AG04450 (cell line): ENCODE measurements around the gene ANKRD1. TPM values are rescaled to one million over a fixed set of nuclear protein-coding genes. Genes with fewer than 3 reads are reported as not detected.

ENCODE experiments used
- CTCF ChIA-PET: fragments of 300-600, 350-600 bp; formaldehyde crosslinking; extraction: SDS; loops from one replicate; lab custom pipeline; 2022; ENCODE audit warnings: antibody characterized with exemption, inconsistent platforms; lab: Charles Lee
- POLR2A ChIA-PET: fragments of 350-600 bp; formaldehyde crosslinking; extraction: SDS; loops from one replicate; lab custom pipeline; 2021; ENCODE audit warnings: antibody characterized with exemption, inconsistent platforms; lab: Yijun Ruan, JAX
- DNase-seq: peaks from one replicate; pipeline ENCODE4 v3.0.0-alpha.2; 2011; ENCODE audit warnings: low read depth, low spot score
- H3K27ac ChIP-seq: one replicate; pipeline ENCODE4 v1.5.1; 2012; ENCODE audit warnings: low read depth, low read length, control low read depth
- H3K27me3 ChIP-seq: one replicate; pipeline ENCODE4 v1.6.0; 2012; ENCODE audit warnings: low read length; ENCODE audit not compliant: control insufficient read depth, insufficient read depth
- H3K4me3 ChIP-seq: 2 replicates; pipeline ENCODE4 v1.5.1; 2011; ENCODE audit warnings: mild to moderate bottlenecking, low read depth, low read length, control low read depth
- H3K9me3 ChIP-seq: 2 replicates; pipeline ENCODE4 v1.5.1; 2012; ENCODE audit warnings: low read length; ENCODE audit not compliant: control insufficient read depth, insufficient read depth
- CTCF ChIP-seq: IDR thresholded peaks from 2 replicates; pipeline ENCODE4 v1.5.1; 2011; ENCODE audit warnings: low read depth, low read length, control low read depth, inconsistent platforms
- polyA plus RNA-seq: library from polyadenylated mRNA; depleted of rRNA; stranded (reverse); fragments of >200 nt; gene quantifications from 2 replicates; pipeline ENCODE4 v1.2.3, GENCODE V29; 2011

ANKRD1 gene
- polyA plus RNA-seq, 1 experiment, result 0.53 TPM

GRCh38 chr10:90889636-90890035, 31.3 kb downstream of the ANKRD1 start:
- DNase-seq, result no peak
- no peak for TF ChIP-seq CTCF
- Histone ChIP-seq H3K27ac (no peak overlapping the region), H3K9me3 (no peaks in the 10 kb centered on the region), H3K4me3 (no peak overlapping the region), H3K27me3 (no peaks in the 10 kb centered on the region)
- POLR2A ChIA-PET, result no interaction called here
- CTCF ChIA-PET, result interaction anchor here (0.6 to 2.9 kb wide), 3 partner anchors 10 to 742 kb away, joined by 3 to 18 read pairs (median 5); no protein-coding TSS in a partner anchor

- ChIA-PET CTCF (interaction anchor here (0.6 to 6.3 kb wide), 8 partner anchors 9 to 409 kb away, joined by 3 to 40 read pairs (median 6); no protein-coding TSS in a partner anchor), POLR2A (no interaction called here)
- no peak for DNase-seq
- no peak overlapping the region for H3K27ac ChIP-seq
- no peaks in the 10 kb centered on the region for H3K9me3 ChIP-seq
- H3K4me3 ChIP-seq, result no peak overlapping the region
- TF ChIP-seq CTCF, result no peak
- H3K27me3 ChIP-seq, result no peaks in the 10 kb centered on the region
Observed at GRCh38 chr10:90888387-90888786, 32.5 kb downstream of the ANKRD1 start.

- H3K4me3 ChIP-seq, result no peak overlapping the region
- CTCF ChIA-PET, result interaction anchor here (1.1 to 6.3 kb wide), 6 partner anchors 8 to 364 kb away, joined by 3 to 40 read pairs (median 8); no protein-coding TSS in a partner anchor
- no peak overlapping the region for H3K27ac ChIP-seq
- no peaks in the 10 kb centered on the region for H3K27me3 ChIP-seq
- DNase-seq, result no peak
- H3K9me3 ChIP-seq, result no peaks in the 10 kb centered on the region
- POLR2A ChIA-PET, result no interaction called here
- no peak for TF ChIP-seq CTCF
Observed at GRCh38 chr10:90887555-90887954, 33.3 kb downstream of the ANKRD1 start.

- no peak overlapping the region for H3K27ac ChIP-seq
- ChIA-PET POLR2A (no interaction called here), CTCF (interaction anchor here (0.9 to 6.3 kb wide), 7 partner anchors 13 to 751 kb away, joined by 3 to 40 read pairs (median 6); partner anchors contain the start of gene RPP30)
- no peaks in the 10 kb centered on the region for H3K27me3 ChIP-seq
- no peak for TF ChIP-seq CTCF
- H3K4me3 ChIP-seq, result no peak overlapping the region
- DNase-seq, result peak; percentile 36
- H3K9me3 ChIP-seq, result no peaks in the 10 kb centered on the region
Observed at GRCh38 chr10:90885176-90885575, 35.7 kb downstream of the ANKRD1 start.

- peak overlapping the region; percentile 49 for H3K27ac ChIP-seq
- H3K4me3 ChIP-seq, result no peak overlapping the region
- ChIA-PET CTCF (interaction anchor here (0.5 to 6.3 kb wide), 9 partner anchors 11 to 751 kb away, joined by 3 to 40 read pairs (median 6); partner anchors contain the start of gene RPP30), POLR2A (no interaction called here)
- no peaks in the 10 kb centered on the region for H3K9me3 ChIP-seq
- no peak for DNase-seq
- no peaks in the 10 kb centered on the region for H3K27me3 ChIP-seq
- no peak for TF ChIP-seq CTCF
Observed at GRCh38 chr10:90884431-90884830, 36.5 kb downstream of the ANKRD1 start.
